CD4-positive, alpha-beta T cell (primary cell): Measurements from ENCODE around the gene PEAR1. TPM values are rescaled to one million over a fixed set of nuclear protein-coding genes. Genes with fewer than 3 reads are reported as not detected.

Source experiments
- ATAC-seq: fragments of 200-7000 bp; cut with Tn5 transposase; one replicate; pipeline ENCODE4 v1.10.0; 2022; ENCODE audit warnings: mild to moderate bottlenecking; ENCODE audit not compliant: poor library complexity
- CTCF ChIA-PET: fragments of 350-600 bp; sonication (Branson Sonifier 250); formaldehyde crosslinking; loops from one replicate; lab custom pipeline; 2021; ENCODE audit warnings: antibody characterized with exemption, inconsistent platforms; lab: Charles Lee
- POLR2A ChIA-PET: fragments of 350-600 bp; sonication (Branson Sonifier 250); formaldehyde crosslinking; loops from one replicate; lab custom pipeline; 2021; ENCODE audit warnings: antibody characterized with exemption, inconsistent platforms; lab: Charles Lee
- DNase-seq, 14 experiments: peaks; one replicate each; pipeline ENCODE4 v3.0.0-alpha.2; 2013 to 2020; ENCODE audit warnings: mixed read lengths in 2 of 14
- H3K27ac ChIP-seq, 2 donors: one replicate each; pipeline versions ENCODE4 v1.5.1 to v1.7.0; 2013; ENCODE audit warnings: low read length in 2 of 2, low read depth in 1 of 2, mild to moderate bottlenecking in 1 of 2
- H3K27me3 ChIP-seq, 2 experiments: 1 replicate in 1 of 2; 2 replicates in 1 of 2; pipeline versions ENCODE4 v1.6.1 to v1.7.0; 2013; ENCODE audit warnings: low read length in 2 of 2, control low read depth in 1 of 2, mild to moderate bottlenecking in 1 of 2, moderate library complexity in 1 of 2; ENCODE audit not compliant: insufficient read depth in 2 of 2, control insufficient read depth in 1 of 2
- H3K36me3 ChIP-seq: one replicate; pipeline ENCODE4 v1.6.1; 2013; ENCODE audit warnings: low read length, control low read depth; ENCODE audit not compliant: insufficient read depth
- H3K4me1 ChIP-seq: one replicate; pipeline ENCODE4 v1.6.1; 2013; ENCODE audit warnings: low read length, control low read depth; ENCODE audit not compliant: insufficient read depth
- H3K4me3 ChIP-seq: one replicate; pipeline ENCODE4 v1.5.1; 2013; ENCODE audit warnings: mild to moderate bottlenecking, low read length, moderate library complexity
- H3K9me3 ChIP-seq, 2 experiments: 1 replicate in 1 of 2; 2 replicates in 1 of 2; pipeline versions ENCODE4 v1.6.1 to v1.7.0; 2013; ENCODE audit warnings: low read length in 2 of 2, mild to moderate bottlenecking in 2 of 2, control low read depth in 1 of 2, moderate library complexity in 1 of 2; ENCODE audit not compliant: control insufficient read depth in 1 of 2, insufficient read depth in 1 of 2
- H3K27ac Mint-ChIP-seq: one replicate; pipeline ENCODE4 v1.8.0; 2020; ENCODE audit warnings: mixed read lengths
- H3K27me3 Mint-ChIP-seq: one replicate; pipeline ENCODE4 v1.8.0; 2021; ENCODE audit warnings: mixed read lengths
- H3K36me3 Mint-ChIP-seq: one replicate; pipeline ENCODE4 v1.8.0; 2021; ENCODE audit warnings: low read depth, mixed read lengths
- H3K4me1 Mint-ChIP-seq: one replicate; pipeline ENCODE4 v1.8.0; 2021; ENCODE audit warnings: low read depth, mixed read lengths
- H3K4me3 Mint-ChIP-seq: one replicate; pipeline ENCODE4 v1.8.0; 2020; ENCODE audit warnings: mild to moderate bottlenecking, mixed read lengths
- H3K9me3 Mint-ChIP-seq: one replicate; pipeline ENCODE4 v1.8.0; 2020; ENCODE audit warnings: mixed read lengths
- CTCF ChIP-seq: fragments of 200-600 bp; IDR thresholded peaks from one replicate; pipeline ENCODE4 v1.8.0; 2022; ENCODE audit warnings: antibody characterized with exemption, mild to moderate bottlenecking
- intact Hi-C, 2 experiments: fragments of 100-400 bp; cut with DNase I in 1 of 2; cut with micrococcal nuclease in 1 of 2; formaldehyde crosslinking; loops; one replicate each; pipeline versions ENCODE4 v1.15.1 to v1.9.0; 2023 to 2025; cut with DNase I, micrococcal nuclease
- total RNA-seq, 174 experiments: library from RNA in 2 of 174; stranded (reverse) in 2 of 174; gene quantifications; one replicate each; pipeline ENCODE4 v1.2.3 and lab custom pipeline; 2021 to 2026

Gene PEAR1
- total RNA-seq, 2 experiments from 2014 or later: 0.20 to 0.41 TPM

GRCh38 chr1:156958247-156958714 is 64.8 kb downstream of the PEAR1 start:
- no peak overlapping the region for H3K27ac Mint-ChIP-seq
- ChIA-PET POLR2A (no interaction called here), CTCF (no interaction called here)

DNA sequence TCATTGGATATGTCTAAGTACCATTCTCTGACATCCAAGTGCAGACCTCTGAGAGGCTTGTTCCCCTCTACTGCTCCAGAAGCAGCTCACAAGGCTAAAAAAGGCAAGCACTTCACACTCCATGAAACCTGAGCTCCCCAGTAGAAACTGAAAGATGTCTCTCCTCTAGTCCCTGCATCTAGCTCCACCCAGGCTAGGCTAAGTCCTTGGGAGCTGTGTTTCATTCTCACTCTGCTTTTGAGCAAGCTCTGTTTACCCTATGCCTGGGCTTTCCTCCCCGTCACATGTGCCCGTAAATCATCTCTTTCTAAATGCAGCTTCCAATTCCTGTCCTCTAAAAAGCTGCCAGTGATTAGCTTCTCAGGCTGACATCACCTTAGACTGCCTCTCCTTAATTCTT is 65.9 kb downstream of the PEAR1 start:
- no peaks in the 10 kb centered on the region for H3K27me3 ChIP-seq
- H3K27ac ChIP-seq: no peak overlapping the region
- H3K4me1 Mint-ChIP-seq: peaks cover 52% of the 10 kb centered on the region
- peaks cover 95% of the 10 kb centered on the region for H3K36me3 Mint-ChIP-seq
- ATAC-seq (no peak), DNase-seq (no peak)
- H3K4me1 ChIP-seq: peaks cover 33% of the 10 kb centered on the region
- no peak overlapping the region for H3K4me3 Mint-ChIP-seq
- H3K4me3 ChIP-seq: no peak overlapping the region
- intact Hi-C loops: no loop called here
- peaks cover 0 to 6% of the 10 kb centered on the region in 2 experiments for H3K9me3 ChIP-seq
- H3K27me3 Mint-ChIP-seq: no peaks in the 10 kb centered on the region
- peaks cover 48% of the 10 kb centered on the region for H3K36me3 ChIP-seq
- H3K9me3 Mint-ChIP-seq: no peaks in the 10 kb centered on the region
- CTCF ChIA-PET: no interaction called here
- POLR2A ChIA-PET: no interaction called here
- no peak overlapping the region for H3K27ac Mint-ChIP-seq
- no peak for TF ChIP-seq CTCF

More at GRCh38 chr1:156958247-156958714, 64.8 kb downstream of the PEAR1 start:
- H3K27me3 Mint-ChIP-seq: no peaks in the 10 kb centered on the region
- H3K27ac ChIP-seq: no peak overlapping the region
- DNase-seq: no peak
- no peaks in the 10 kb centered on the region for H3K9me3 Mint-ChIP-seq
- H3K36me3 Mint-ChIP-seq: peaks cover 91% of the 10 kb centered on the region
- intact Hi-C loops: no loop called here
- peaks cover 53% of the 10 kb centered on the region for H3K36me3 ChIP-seq
- no peak overlapping the region for H3K4me3 ChIP-seq
- H3K4me1 Mint-ChIP-seq: peaks cover 41% of the 10 kb centered on the region
- TF ChIP-seq CTCF: no peak
- ATAC-seq: no peak
- H3K9me3 ChIP-seq: peaks cover 0 to 6% of the 10 kb centered on the region in 2 experiments
- H3K4me1 ChIP-seq: peaks cover 24% of the 10 kb centered on the region
- no peak overlapping the region for H3K4me3 Mint-ChIP-seq
- no peaks in the 10 kb centered on the region for H3K27me3 ChIP-seq

DNA sequence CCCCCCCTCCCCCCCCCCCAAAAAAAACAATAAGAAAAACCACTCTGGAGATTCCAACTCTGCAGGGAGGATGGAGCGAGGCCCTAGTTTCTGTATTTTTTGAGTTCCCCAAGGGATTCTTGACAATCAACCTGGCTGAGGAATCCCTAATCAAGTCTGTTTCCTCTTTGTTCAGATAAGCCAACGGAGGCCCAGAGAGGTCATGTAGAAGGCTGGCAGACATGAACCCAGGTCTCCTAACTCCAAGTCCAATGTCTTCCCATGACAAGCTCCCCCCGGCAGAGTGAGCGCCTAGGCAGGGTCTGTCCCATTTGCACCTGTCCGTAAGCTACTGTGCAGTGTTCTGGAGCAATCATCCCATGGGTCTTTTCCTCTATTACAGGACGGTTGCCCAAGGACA is 66.4 kb downstream of the PEAR1 start:
- Histone ChIP-seq H3K4me3 (no peak overlapping the region), H3K27me3 (no peaks in the 10 kb centered on the region), H3K4me1 (peaks cover 37% of the 10 kb centered on the region), H3K9me3 (peaks cover 0 to 6% of the 10 kb centered on the region in 2 experiments), H3K36me3 (peaks cover 45% of the 10 kb centered on the region), H3K27ac (no peak overlapping the region)
- CTCF ChIA-PET: no interaction called here
- intact Hi-C loops: loop anchor here (5.0 kb wide), 2 partner anchors 48 to 68 kb away; partner anchors contain the start of gene PEAR1 (in 2 of the 2)
- Mint-ChIP-seq H3K4me3 (no peak overlapping the region), H3K4me1 (peaks cover 55% of the 10 kb centered on the region), H3K9me3 (no peaks in the 10 kb centered on the region), H3K36me3 (peaks cover 92% of the 10 kb centered on the region), H3K27ac (no peak overlapping the region), H3K27me3 (no peaks in the 10 kb centered on the region)
- POLR2A ChIA-PET: no interaction called here
- TF ChIP-seq CTCF: no peak
- DNase-seq (no peak), ATAC-seq (no peak)
